ENCODE measurements around the gene ALDH3A1. TPM values are rescaled to one million over a fixed set of nuclear protein-coding genes. Genes with fewer than 3 reads are reported as not detected.

ALDH3A1 gene
- total and polyA plus RNA-seq, 2 of the 4 experiments (the other 2 are of a cell fraction) = not detected

DNA sequence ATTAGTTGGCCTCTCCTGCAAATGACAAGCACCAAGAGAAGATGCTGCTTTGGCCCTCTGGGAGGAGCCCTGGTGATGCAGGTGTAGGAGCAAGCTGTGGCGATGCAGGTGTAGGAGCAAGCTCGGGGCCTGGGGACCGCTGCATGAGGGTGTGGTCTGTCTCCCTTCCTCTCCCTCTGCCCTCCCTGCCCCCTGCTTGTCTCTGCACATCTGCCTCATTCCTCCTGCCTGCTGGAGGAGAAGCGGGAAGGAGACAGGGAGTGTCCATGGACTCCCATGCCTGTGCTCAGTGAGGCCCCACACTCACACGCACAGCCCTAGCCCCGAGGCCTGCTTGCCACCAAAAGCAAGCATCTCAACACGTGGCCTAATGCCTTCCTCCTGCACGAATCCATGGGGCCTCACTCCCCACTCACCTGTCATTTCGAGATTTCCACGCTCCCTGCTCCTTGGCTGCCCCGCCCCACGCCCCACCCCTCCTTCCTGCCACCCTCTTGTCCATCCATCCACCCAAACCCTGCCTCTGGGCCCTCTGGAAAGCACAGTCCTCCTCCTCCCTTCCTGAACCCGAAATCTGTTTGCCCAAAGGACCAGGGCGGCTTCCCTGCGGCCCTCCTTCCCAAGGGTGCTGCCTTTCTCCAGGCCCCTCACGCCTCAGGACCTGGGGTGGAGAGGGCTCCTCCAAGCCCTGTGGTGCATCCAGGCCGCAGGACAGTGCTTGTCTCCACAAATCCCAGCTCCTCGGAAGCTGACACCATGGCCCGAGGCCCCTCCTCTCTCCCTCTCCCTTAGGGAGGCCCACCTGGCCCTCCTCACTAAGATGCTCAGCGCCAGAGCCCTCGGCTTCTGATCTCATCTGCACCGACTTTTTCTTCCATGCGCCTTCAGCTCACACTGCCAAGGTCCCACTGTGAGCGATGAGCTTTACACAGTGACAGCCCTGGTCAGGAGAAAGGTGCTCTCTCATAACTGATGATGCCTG, 11.8 kb upstream of the ALDH3A1 start (continued):
- TF ChIP-seq, protein P1, sequence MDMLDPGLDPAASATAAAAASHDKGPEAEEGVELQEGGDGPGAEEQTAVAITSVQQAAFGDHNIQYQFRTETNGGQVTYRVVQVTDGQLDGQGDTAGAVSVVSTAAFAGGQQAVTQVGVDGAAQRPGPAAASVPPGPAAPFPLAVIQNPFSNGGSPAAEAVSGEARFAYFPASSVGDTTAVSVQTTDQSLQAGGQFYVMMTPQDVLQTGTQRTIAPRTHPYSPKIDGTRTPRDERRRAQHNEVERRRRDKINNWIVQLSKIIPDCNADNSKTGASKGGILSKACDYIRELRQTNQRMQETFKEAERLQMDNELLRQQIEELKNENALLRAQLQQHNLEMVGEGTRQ (IDR thresholded peaks at IDR 0.05; ENCODE audit: low read depth, low read length) = no peak
- no peak for TF ChIP-seq FOS (IDR thresholded peaks at IDR 0.05; ENCODE audit: low read depth, low read length)

DNA sequence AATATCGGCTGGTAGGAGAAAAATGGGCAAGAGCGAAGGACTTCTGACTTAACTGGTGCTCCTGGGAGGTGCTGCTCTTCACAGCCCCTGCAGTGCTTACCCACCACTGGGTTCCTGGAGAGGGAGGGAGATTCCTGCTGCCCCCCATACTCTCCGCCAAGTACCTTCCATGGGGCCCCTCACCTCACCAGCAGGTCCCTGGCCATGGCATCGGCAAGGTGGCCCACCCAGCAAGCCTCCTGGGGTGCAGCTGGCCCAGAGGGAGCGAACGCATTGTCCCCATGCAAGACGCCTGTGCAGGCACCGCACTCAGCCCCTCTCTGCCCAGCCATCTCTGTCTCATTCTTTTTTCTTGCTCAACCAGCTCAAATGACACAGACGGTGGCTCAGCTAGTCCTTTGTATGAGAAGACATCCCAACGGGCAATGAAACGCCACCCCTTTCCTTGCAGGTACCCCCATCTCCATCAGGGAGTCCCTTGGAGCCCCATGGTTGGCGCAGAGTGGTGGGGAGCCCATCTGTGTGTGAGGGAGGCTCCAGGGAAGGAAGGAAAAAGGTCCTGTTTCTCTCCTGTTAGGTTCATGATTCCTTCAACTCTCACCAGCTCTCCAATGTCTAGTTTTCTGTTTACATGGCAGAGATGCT, 9.6 kb upstream of the ALDH3A1 start:
- Histone ChIP-seq H2BK20ac (ENCODE audit: low read depth, low read length) (no peak overlapping the region), H3K9me3 (ENCODE audit: control insufficient read depth, insufficient read depth, low read length) (0 out of 2 replicates have a peak, but pooled peaks cover 2% of the 10 kb centered on the region), H3K9me1 (ENCODE audit: insufficient read depth, low read length) (0 out of 2 replicates have a peak, but pooled peaks cover 4% of the 10 kb centered on the region), H2BK120ac (ENCODE audit: low read depth, low read length) (no peak overlapping the region), H3K79me1 (ENCODE audit: low read depth in 1 of 2, low read length in 2 of 2) (no peaks in the 10 kb centered on the region), H3K18ac (ENCODE audit: low read depth, low read length) (no peak overlapping the region), H2BK15ac (ENCODE audit: low read depth, low read length) (no peak overlapping the region), H3K27me3 (ENCODE audit: control insufficient read depth, insufficient read depth, low read length) (peaks cover 43% of the 10 kb centered on the region), H4K91ac (ENCODE audit: insufficient read depth, low read depth, low read length) (no peak overlapping the region), H3K27ac (ENCODE audit: insufficient read depth, low read length) (no peak overlapping the region), H2AK5ac (ENCODE audit: low read depth, low read length) (no peak overlapping the region), H4K8ac (ENCODE audit: low read depth in 2 of 2, low read length in 2 of 2) (no peak overlapping the region), H3K56ac (ENCODE audit: extremely low read depth, insufficient read depth, low read length) (no peak overlapping the region), H3K9ac (ENCODE audit: low read depth, low read length) (no peak overlapping the region), H3K4me3 (ENCODE audit: insufficient read depth, low read depth, low read length) (no peak overlapping the region), H3K36me3 (ENCODE audit: control insufficient read depth, insufficient read depth, low read length) (no peaks in the 10 kb centered on the region), H3K4ac (ENCODE audit: low read depth, low read length) (no peak overlapping the region), H4K5ac (ENCODE audit: low read depth, low read length) (no peak overlapping the region), H2AK9ac (replicated peaks; ENCODE audit: low read depth, low read length, poor library complexity) (no peak overlapping the region), H3K4me1 (ENCODE audit: control insufficient read depth, insufficient read depth, low read length) (peaks cover 4% of the 10 kb centered on the region), H4K20me1 (ENCODE audit: insufficient read depth, low read length) (no peaks in the 10 kb centered on the region), H3K14ac (replicated peaks; ENCODE audit: low read depth, low read length) (no peak overlapping the region), H2BK5ac (ENCODE audit: low read depth, low read length, poor library complexity, severe bottlenecking) (no peak overlapping the region), H2AFZ (replicated peaks; ENCODE audit: low read length, poor library complexity) (no peak overlapping the region), H3K4me2 (ENCODE audit: low read depth, low read length) (no peak overlapping the region), H3K23ac (ENCODE audit: low read depth, low read length) (no peak overlapping the region)
- no peak for TF ChIP-seq CEBPB (IDR thresholded peaks at IDR 0.05; ENCODE audit: low read depth, low read length)
- TF ChIP-seq, protein P1 (IDR thresholded peaks at IDR 0.05; ENCODE audit: low read depth, low read length) = no peak
- TF ChIP-seq CHD1 (IDR thresholded peaks at IDR 0.05; ENCODE audit: low read depth, low read length) = no peak
- TF ChIP-seq RCOR1 (IDR thresholded peaks at IDR 0.05; ENCODE audit: insufficient replicate concordance, low read length) = no peak
- no peak for TF ChIP-seq BHLHE40 (IDR thresholded peaks at IDR 0.05; ENCODE audit: low read depth, low read length)
- TF ChIP-seq, protein P2, sequence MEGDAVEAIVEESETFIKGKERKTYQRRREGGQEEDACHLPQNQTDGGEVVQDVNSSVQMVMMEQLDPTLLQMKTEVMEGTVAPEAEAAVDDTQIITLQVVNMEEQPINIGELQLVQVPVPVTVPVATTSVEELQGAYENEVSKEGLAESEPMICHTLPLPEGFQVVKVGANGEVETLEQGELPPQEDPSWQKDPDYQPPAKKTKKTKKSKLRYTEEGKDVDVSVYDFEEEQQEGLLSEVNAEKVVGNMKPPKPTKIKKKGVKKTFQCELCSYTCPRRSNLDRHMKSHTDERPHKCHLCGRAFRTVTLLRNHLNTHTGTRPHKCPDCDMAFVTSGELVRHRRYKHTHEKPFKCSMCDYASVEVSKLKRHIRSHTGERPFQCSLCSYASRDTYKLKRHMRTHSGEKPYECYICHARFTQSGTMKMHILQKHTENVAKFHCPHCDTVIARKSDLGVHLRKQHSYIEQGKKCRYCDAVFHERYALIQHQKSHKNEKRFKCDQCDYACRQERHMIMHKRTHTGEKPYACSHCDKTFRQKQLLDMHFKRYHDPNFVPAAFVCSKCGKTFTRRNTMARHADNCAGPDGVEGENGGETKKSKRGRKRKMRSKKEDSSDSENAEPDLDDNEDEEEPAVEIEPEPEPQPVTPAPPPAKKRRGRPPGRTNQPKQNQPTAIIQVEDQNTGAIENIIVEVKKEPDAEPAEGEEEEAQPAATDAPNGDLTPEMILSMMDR (conservative IDR thresholded peaks at IDR 0.05; ENCODE audit: low read depth, low read length) = no peak
- TF ChIP-seq SMC3 (IDR thresholded peaks at IDR 0.05; ENCODE audit: low read depth, low read length) = no peak
- no peak for TF ChIP-seq RAD21 (IDR thresholded peaks at IDR 0.05; ENCODE audit: low read length)
- TF ChIP-seq POLR2A (IDR thresholded peaks at IDR 0.05; ENCODE audit: low read depth, low read length) = no peak
- TF ChIP-seq MAFK (IDR thresholded peaks at IDR 0.05; ENCODE audit: low read depth, low read length) = no peak
- CTCF ChIA-PET = no interaction called here
- 100% methylated on average over 4 of the region's 12 CpGs; no CpG with 5 or more reads in 1 of the 2 experiments for WGBS, 2 experiments (ENCODE audit: extremely low coverage in 2 of 2, insufficient read length in 1 of 2)
- in situ Hi-C loops (cut with MboI; ENCODE audit: low sequenced_read_pairs) (no loop called here), intact Hi-C loops (cut with micrococcal nuclease) (no loop called here), dilution Hi-C loops (cut with HindIII; ENCODE audit: low sequenced_read_pairs, unreplicated experiment) (no loop called here)
- ATAC-seq (ENCODE audit: low read depth) (no peak), DNase-seq (no peak)
- POLR2A ChIA-PET (ENCODE audit: unreplicated experiment) = no interaction called here
- BruUV-seq (replicated peaks) = no TSS peak
